Fibroblast of peridontal ligament (primary cell): ENCODE results near the gene C10orf90.

ENCODE experiments used
- DNase-seq: peaks from one replicate; pipeline ENCODE4 v3.0.0-alpha.2; 2010; ENCODE audit errors: extremely low read depth

C10orf90 gene

GRCh38 chr10:126503392-126504062 is 167.0 kb downstream of the C10orf90 start:
- DNase-seq: no peak

GRCh38 chr10:126502441-126502840 is 168.1 kb downstream of the C10orf90 start:
- DNase-seq: no peak

- DNase-seq: no peak
Observed at GRCh38 chr10:126501828-126502227, 168.7 kb downstream of the C10orf90 start.

GRCh38 chr10:126500866-126501265 is 169.6 kb downstream of the C10orf90 start:
- peak; percentile 65 for DNase-seq

DNA sequence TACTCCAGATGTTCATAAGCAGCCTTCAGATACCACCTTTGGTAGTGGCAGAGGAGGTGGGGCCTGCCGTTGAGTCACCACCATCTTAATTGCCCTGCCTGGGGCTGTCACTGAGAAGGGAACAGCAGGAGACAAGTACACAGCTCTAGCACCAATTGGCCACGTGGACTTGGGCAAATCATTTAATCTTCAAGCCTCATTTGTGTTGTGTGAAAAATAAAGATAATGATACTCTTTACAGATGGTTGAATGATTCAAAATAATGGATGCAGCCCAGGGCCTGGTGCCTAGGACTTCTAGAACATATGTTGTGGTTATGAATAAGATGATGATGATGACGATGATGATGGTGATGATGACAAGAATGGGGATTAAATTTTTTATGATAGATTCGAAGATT is 170.3 kb downstream of the C10orf90 start:
- no peak for DNase-seq

- no peak for DNase-seq
Observed at GRCh38 chr10:126499744-126500143, 170.7 kb downstream of the C10orf90 start.

DNA sequence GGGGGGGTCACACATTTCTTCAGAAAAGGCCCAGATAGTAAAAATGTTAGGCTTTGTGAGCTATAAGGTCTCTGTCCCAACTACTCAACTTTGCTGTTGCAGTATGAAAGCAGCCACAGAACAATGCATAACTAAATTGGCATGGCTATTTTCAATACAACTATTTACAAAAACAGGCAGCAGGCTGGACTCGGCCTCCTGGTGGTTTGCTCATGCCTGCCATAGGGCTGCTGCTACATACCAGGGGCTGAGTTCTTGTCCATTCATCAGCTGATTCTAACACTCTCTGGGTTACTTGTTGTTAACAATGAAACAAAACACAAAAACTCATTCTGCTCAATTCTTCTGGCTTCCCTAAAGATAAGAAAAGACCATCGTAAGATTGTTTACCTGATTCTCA is 172.8 kb downstream of the C10orf90 start:
- DNase-seq: no peak

DNA sequence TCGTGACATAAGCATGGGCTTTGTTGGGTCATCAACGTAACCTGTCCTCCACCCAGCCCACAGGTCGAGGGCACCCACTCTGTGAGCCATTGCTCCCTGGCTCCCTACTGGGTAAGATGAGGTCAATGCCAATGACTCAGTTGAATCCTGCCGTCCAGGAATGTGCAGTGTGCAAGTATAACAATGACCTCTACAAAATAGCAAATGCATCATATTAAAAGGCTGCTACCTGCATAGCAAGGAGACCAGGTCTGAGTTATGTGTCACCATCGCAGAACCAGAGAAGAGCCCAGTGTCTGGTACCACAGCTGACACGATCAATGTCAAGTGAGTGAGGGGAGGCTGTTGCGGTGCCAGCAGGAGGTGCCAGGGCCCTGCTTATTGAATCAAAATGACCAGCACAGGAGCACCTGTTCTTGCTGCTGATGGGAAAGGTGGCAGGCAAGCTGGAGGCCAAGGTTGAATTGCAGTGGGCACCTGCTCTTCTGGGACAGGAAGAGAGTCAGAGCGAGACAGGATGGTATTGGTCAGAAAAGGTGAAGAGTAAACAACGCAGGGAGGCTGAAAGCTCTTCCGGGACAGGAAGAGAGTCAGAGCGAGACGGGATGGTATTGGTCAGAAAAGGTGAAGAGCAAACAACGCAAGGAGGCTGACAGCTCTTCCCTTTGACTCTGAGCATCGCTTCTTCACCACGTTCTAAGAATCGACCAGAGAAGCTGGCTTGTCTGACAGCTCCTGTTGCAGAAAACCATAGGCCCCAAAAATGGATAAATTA is 173.5 kb downstream of the C10orf90 start:
- no peak for DNase-seq

DNA sequence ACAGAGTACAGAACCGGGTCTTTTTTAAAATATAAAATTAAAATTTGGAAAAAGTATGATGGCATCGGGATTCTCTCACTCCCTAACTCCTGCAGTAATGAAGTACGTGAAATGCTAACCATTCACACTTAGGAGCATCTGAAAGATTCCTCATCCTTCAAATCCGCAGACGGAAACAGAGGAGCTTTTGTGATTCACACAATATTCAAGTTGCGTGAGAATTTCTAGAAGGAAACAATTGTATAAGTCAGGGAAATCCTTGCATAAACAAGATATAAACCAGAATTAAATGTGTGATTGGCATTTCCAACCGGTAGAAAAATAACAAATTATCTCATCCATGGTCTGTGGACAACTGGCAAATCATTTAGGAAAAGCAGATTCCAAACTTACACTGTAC is 179.0 kb downstream of the C10orf90 start:
- DNase-seq: no peak

DNA sequence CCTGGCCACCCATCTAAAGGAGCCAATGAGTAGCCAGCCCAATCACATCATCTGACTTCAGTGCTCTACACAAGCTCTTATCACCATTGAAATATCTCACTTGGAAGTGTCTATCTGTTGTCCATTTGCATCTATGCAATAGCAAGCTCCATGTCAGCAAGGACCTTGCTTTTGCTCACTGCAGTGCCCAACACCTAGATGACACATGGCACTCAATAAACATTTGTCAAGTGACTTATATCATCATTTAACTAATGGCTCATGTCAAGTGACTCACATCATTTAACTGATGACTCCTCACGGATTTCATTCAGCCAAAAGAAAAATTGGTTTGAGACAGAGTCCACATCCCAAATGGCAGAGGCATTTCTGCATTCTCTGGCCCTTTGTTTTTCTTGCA is 189.3 kb downstream of the C10orf90 start:
- no peak for DNase-seq

GRCh38 chr10:126480648-126481047 is 189.8 kb downstream of the C10orf90 start:
- DNase-seq: no peak

GRCh38 chr10:126479280-126479895 is 191.1 kb downstream of the C10orf90 start:
- DNase-seq: no peak

DNA sequence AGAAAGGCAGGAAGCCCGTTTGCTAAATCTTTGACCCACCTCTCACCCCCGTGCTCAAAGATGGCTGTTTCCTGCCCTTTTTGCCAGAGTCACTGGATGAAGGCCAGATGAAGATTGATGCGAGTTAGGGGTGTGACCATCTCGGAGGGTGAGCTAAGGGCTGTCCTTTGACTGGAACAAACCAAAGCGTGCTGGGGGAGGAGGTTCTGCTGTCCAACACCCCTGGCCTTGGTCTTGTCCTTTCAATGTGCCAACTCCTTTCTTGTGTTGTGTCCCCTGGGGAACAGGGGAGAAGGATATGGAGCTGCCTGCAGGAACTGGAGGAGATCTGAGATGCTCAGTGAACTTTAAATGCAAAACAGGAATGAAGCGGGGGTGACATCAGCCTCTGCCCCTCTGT is 191.9 kb downstream of the C10orf90 start:
- DNase-seq: no peak

GRCh38 chr10:126476246-126476645 is 194.2 kb downstream of the C10orf90 start:
- peak; percentile 15 for DNase-seq

- DNase-seq: no peak
Observed at GRCh38 chr10:126475074-126475691, 195.3 kb downstream of the C10orf90 start.

- DNase-seq: no peak
Observed at GRCh38 chr10:126474031-126474430, 196.5 kb downstream of the C10orf90 start.

DNA sequence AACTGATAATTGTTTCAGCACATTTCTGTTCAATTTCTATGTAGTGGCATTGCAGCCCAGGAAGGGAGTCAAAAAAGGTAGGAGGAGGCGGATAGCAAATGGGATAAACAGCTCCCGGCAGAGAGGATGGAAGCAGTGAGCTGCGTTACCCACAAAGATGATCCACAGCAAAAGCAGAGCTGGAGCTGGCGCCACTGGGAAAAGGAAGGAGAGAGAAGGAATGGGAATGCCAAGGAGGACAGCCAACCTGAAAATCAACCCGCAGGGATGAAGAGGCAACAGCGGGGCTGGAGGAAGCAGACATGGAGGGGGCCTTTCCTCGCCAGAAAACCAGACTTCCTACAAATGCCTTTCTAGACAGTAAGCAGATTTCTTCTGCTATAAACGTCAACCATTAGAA is 199.5 kb downstream of the C10orf90 start:
- DNase-seq: no peak

DNA sequence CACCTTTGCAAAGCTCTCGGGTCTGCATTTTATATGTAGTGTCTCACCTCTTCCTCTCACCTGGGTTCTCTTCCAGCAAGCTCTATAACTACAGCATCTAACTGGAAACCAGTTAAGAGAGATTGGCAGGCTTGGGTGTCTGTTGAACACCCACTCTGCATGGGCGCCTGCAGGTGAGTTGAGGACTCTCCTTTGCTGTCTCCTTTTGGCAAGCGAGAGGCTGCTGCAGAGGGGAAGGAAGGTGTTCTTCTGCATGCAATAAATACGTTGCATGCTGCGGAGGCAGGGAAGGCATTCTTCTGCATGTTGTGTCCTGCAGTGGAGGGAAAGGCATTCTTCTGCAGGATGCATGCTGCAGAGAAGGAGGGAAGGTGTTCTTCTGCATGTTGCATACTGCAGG is 200.8 kb downstream of the C10orf90 start:
- DNase-seq: no peak

GRCh38 chr10:126468876-126469643 is 201.4 kb downstream of the C10orf90 start:
- peak; percentile 47 for DNase-seq

- no peak for DNase-seq
Observed at GRCh38 chr10:126468467-126468866, 202.0 kb downstream of the C10orf90 start.

DNA sequence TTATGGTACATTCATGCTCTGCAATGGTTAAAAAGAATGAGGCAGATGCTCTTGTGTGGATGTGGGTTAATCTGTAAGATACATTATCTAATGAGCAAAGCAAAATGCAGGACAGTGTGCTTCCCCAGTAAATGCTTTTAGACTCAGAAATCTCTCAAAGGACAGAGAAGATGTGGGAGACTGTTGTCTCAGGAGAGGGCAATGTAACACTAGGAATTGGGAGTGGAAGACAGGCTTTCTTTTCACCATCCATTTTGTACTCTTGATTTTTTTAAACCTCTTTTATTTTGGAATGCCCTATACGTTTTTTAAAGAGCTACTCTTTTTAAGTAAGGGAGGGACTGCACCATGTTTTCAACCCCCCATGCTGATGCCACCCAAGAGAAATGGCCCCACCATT is 204.7 kb downstream of the C10orf90 start:
- DNase-seq: no peak

DNA sequence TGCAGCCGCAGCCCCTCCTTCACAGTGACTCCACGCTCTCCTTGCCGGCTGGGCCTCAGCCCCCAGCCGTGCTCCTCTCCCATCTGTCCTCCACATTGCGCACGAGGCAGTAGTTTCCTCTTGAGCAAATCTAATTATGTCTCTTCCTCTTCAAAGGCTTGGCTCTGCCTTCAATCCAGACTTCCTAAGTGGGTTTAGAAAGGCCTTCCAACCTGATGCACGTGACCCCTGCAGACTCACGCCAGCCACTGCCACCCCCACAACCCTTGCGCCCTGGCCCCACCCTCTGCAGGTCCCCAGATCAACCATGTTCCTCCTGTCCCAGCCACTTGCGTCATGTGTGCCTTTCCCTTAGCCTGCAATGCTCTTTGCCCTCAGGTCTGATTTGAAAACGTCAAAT is 207.2 kb downstream of the C10orf90 start:
- no peak for DNase-seq
